ENCODE results near the gene RBM4. TPM values are rescaled to one million over a fixed set of nuclear protein-coding genes. Genes with fewer than 3 reads are reported as not detected.

RBM4 gene
- total RNA-seq, 1 donor from 2014 or later: 105 TPM

DNA sequence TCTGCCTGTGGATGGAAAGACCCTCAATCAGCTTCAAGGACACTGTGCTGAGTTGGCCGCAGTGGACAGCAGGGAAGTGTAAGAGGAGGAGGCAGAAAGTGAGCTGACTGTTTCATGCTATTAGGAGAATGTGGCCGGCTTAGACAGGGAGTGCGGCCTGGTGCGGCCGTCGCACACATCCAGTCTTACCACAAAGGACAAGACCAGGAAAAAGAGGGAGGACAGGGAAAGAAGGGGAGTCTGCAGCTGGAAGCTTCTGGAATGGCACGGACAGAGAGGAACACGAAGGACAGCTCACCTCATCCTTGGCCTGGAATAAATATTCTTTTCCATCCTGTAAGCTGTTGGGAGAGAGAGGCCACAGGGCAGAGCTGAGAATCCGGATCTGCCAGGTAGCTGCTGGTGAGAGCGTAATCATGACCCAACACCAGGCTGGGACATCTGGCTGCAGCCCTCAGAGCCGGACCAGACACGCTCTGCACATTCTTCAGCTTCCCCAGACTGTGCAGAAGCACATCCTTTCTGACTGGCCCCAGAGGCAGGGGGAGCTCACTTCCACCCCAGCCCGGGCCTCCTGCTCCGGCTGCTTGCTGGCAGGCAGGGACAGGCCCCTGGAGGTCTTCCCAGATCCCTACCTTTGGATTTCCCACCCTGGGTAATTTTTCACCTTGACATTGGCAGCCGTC lies 47.7 kb downstream of the RBM4 start:
- no peak overlapping the region for H3K4me3 ChIP-seq (ENCODE audit: low read depth, low read length)
- no peak for DNase-seq (ENCODE audit: low read depth)

DNA sequence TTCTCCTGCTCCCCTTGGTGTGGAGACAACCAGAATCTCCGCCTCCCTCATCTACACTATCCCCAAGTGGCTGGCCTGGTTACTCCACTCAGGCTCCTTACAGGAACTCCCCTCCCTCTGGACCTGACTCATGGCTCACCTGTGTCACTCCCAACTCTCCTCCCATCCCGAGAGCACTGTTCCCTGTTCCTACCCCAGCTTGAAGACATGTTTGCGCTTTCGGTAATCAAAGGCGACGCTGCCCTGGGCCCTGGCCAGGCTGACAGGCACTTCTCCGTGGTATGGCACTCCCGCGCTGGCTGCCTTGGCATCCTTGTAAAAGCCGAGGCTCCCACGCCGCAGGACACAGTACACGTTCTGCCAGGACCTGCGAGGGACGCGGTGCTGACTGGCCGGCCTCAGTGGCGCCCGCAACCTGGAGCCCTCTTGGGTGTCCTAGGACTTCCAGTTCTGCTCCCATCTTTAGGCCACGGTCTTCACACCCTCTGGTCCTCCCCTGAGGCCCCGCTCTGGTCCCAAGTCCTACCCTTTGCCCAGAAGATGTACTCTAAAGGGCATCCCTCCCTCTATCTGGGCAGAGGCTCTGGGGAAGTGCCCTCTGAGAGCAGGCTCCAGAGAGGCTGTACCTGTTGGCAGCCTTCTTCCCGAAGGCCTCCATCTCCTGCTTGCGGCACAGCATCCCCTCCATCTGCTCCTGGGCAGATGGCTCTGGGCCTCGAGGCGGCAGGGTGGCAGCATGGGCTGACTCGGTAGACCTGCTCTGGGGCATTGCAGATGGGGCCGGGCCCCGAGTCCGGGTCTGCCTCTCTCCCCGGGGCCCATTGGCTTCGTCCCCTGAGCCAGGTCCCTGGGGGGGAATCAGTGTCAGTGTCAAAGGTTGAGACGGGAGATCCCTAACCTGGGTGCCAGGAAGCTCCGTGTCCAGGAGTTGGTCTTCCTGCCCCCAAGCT lies 48.6 kb downstream of the RBM4 start:
- H3K4me3 ChIP-seq (ENCODE audit: low read depth, low read length): no peak overlapping the region
- no peak for DNase-seq (ENCODE audit: low read depth)
- TF ChIP-seq, protein P1, sequence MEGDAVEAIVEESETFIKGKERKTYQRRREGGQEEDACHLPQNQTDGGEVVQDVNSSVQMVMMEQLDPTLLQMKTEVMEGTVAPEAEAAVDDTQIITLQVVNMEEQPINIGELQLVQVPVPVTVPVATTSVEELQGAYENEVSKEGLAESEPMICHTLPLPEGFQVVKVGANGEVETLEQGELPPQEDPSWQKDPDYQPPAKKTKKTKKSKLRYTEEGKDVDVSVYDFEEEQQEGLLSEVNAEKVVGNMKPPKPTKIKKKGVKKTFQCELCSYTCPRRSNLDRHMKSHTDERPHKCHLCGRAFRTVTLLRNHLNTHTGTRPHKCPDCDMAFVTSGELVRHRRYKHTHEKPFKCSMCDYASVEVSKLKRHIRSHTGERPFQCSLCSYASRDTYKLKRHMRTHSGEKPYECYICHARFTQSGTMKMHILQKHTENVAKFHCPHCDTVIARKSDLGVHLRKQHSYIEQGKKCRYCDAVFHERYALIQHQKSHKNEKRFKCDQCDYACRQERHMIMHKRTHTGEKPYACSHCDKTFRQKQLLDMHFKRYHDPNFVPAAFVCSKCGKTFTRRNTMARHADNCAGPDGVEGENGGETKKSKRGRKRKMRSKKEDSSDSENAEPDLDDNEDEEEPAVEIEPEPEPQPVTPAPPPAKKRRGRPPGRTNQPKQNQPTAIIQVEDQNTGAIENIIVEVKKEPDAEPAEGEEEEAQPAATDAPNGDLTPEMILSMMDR (conservative IDR thresholded peaks at IDR 0.05; ENCODE audit: low read depth, low read length): no peak

More for the DNA sequence above, 47.7 kb downstream of the RBM4 start:
- TF ChIP-seq, protein P1 (conservative IDR thresholded peaks at IDR 0.05; ENCODE audit: low read depth, low read length): no peak

DNA sequence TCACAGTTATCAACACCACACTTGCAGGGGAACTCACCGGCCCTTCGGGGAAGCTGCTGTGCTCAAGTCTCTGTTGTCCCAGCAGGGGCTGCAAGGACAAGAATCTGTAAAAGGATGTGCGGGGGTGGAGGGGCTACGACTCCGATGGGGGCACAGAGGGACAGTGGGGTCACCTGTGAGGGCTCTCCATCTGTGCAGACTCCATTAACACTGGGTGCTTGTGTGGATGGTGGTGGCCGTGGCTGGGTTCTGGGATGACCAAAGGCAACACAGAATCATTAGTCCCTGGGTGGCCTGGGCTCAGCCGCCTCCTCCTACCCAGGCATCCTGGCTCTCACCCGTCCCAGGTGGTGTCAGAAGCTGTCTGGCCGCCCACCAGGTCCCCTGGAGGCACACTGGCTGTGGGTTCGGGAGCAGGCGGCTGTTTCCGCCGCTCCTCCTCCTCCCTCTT lies 49.4 kb downstream of the RBM4 start:
- no peak overlapping the region for H3K4me3 ChIP-seq (ENCODE audit: low read depth, low read length)
- TF ChIP-seq, protein P1 (conservative IDR thresholded peaks at IDR 0.05; ENCODE audit: low read depth, low read length): no peak
- no peak for DNase-seq (ENCODE audit: low read depth)

DNA sequence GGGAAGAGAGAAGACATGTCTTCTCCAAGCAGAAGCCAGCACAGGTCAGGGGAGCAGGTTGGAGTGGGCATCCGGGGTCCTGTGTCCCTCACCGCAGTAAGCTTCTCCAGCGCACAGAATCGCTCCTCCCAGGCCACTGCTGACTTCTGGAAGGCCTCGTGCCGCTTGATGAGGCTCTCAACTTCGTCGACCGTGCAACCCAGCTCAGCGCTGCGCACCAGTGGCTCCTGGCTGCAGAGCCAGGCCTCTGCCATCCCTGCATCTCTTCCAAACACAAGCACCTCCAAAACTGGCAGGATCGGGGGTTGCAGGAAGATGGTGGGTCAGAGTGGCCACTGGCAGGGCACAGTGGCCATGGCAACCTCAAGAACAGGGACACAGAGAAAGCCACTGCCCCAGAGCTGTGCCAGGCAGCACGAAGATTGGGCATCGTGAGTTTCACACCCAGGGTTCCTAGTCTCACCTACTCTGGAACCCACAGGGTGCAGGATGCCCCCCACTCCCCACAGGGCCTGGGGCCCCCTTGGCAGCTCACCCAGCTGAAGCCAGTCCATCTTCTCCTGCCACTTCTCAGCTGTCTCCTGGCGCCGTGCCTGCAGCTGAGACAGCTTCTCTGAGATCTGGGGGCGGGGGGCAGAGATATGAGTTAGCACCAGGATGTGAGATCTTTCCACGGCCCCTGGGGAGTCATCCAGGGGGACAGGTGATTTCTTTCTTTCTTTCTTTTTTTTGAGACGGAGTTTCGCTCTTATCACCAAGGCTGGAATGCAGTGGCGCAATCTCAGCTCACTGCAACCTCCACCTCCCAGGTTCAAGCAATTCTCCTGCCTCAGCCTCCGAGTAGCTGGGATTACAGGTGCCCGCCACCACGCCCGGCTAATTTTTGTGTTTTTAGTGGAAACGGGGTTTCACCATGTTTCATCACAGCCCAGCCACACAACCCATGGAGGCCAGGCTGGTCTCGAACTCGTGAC lies 50.3 kb downstream of the RBM4 start:
- DNase-seq (ENCODE audit: low read depth): no peak
- TF ChIP-seq, protein P1 (conservative IDR thresholded peaks at IDR 0.05; ENCODE audit: low read depth, low read length): no peak
- H3K4me3 ChIP-seq (ENCODE audit: low read depth, low read length): no peak overlapping the region

DNA sequence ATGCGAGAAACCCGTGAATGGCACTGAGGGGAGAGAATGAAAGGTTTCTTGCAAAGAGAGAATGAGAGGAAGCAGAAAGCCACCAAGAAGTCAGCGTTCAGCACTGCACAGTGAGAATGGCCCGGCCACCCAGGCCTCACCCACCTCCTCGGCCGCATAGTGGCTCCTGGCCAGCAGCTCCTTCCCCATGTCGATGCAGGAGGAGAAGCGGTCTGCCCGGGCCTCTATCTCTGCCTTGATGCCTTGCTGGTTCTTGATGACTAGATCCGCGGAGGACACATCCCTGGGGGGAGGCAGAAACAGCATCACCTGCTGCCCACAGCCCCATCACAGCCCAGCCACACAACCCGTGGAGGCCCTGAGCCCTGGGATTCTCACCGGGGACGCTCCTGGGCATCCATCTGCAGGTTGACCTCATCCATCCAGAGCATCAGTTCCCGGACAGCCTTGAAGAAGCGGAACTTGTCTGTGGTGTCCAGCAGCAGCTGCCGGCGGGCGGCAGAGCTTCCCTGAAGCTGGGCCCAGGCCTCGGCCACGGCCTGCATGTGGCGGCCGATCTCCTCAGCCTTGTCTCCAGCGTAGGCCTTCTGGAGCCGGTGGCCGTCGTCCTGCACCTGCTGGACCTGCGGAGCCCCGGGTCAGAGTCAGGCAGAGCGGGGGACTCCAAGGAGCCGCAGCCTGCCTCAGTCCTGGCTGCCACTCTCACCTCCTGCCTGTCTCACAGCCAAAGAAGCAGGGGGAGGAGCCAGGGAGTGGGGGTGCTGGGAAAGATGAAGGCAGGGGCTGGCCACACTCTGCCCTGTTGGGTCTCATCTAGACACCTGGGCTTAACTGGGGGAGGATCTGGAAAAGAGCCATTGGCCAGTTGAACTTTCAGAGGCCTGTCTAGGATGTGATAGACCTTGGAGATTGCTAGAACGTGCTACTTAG lies 51.4 kb downstream of the RBM4 start:
- no peak overlapping the region for H3K4me3 ChIP-seq (ENCODE audit: low read depth, low read length)
- no peak for DNase-seq (ENCODE audit: low read depth)
- TF ChIP-seq, protein P1 (conservative IDR thresholded peaks at IDR 0.05; ENCODE audit: low read depth, low read length): no peak
